Vagina (tissue), 2 donors: ENCODE data around the gene ALDH4A1.

Source experiments
- CTCF ChIP-seq, 3 experiments: fragments of 450-650 bp in 2 of 3; fragments of 200-600 bp in 1 of 3; sonication (generic) in 1 of 3; IDR thresholded peaks; one replicate each; pipeline ENCODE4 v1.5.1; 2017 to 2019; ENCODE audit warnings: antibody characterized with exemption in 3 of 3, mild to moderate bottlenecking in 2 of 3, moderate library complexity in 2 of 3
- POLR2A ChIP-seq, 2 donors: fragments of 450-650 bp; IDR thresholded peaks; one replicate each; pipeline ENCODE4 v1.6.1; 2017; ENCODE audit warnings: antibody characterized with exemption in 2 of 2, mild to moderate bottlenecking in 2 of 2, moderate library complexity in 2 of 2

- peak; percentile 48 to 76 (median 68) for TF ChIP-seq CTCF (IDR thresholded peaks at IDR 0.05)
- TF ChIP-seq POLR2A (IDR thresholded peaks at IDR 0.05) = no peak
Measured at GRCh38 chr1:18883636-18884418, 18.5 kb downstream of the ALDH4A1 start.
